T1000 (cell line): ENCODE data around the gene SHROOM3.

Experiments used
- DNase-seq: peaks from one replicate; lab custom pipeline; 2025; ENCODE audit warnings: mixed read lengths; lab: John Stamatoyannopoulos, UW

Gene SHROOM3

DNA sequence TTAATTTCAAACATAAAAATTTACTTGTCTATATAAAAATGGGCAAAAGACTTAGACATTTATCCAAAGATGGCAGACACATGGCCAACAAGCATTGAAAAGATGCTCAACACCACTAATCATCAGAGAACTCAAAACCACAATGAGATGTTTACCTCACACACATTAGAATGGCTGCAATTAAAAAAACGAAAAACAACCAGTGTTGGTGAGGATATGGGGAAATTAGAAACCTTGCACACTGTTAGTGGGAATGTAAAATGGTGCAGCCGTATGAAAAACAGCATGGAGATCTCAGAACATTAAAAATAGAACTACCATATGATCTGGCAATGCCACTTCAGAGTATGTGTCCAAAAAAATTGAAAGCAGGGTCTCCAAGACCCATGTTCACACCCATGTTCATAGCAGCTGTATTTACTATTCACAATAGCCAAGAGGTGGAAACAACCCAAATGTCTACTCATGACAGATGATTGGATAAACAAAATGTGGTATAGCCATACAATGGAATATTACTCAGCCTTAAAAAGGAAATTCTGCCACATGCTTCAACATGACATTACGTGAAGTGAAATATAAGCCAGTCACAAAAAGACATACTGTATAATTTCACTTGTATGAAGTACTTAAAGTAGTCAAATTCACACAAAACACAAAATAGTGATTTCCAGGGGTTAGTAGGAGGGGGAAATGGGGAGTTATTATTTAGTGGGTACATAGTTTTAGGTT lies 316.7 kb downstream of the SHROOM3 start:
- DNase-seq: no peak

DNA sequence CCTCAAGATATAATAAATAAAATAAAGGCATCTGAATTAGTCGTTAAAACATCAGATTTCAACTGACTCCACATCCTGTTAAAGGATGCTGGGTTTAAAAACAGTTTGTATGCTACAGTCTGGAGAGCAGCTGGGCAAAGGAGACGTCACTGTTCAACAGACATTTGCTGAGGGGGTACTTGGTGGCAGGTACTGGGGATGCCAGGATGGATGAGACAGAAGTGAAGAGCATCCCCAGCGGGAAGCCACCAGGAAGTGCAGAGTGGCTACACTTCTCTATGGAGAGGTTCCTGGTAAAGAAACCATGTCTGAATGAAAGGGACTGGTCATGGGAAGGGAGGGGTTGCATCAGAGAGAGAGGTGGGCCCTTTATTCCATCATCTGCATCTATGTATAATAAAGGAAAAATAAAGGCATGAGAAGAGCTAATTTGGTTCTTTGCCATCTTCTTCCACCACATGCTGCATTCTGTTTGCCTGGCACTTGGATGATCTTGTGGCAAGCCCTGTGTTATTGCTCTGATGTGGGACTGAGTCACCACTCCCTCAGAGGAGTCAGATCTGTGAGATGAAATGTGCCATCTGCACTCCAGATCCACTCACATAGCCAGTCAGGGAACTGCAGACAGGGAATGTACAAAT lies 318.0 kb downstream of the SHROOM3 start:
- DNase-seq: peak; percentile 44

DNA sequence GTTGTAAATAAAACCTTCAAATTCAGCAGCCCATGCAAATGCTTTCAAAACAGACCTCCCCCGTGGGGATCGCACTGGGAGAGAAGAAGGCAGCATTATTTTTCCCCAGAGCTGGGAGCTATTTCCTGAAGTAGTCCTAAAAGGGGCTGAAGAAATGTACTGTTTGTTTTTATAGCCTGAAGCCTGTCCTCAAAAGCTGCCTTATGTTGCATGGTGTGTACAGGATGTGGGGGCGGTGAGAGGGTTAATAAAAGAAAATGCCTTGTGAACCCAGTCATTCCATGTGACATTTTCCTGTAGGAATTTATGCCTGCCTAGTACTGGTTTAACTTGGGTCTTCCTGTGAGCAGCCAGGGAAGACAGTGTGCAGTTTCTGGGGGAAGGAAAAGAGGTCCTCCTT lies 318.8 kb downstream of the SHROOM3 start:
- DNase-seq: no peak

DNA sequence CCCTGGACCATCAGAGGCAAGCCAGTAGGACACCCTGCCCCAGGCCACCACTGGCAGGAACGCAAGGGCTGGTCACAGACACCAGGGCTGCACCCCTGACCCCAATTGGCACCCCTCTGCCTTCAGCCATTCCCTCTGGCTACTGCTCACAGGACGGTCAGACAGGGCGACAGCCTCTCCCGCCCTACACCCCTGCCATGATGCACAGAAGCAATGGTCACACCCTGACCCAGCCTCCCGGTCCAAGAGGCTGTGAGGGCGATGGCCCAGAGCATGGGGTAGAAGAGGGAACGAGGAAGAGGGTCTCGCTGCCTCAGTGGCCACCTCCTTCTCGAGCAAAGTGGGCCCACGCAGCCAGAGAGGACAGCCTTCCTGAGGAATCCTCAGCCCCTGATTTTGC lies 319.4 kb downstream of the SHROOM3 start:
- DNase-seq: no peak

DNA sequence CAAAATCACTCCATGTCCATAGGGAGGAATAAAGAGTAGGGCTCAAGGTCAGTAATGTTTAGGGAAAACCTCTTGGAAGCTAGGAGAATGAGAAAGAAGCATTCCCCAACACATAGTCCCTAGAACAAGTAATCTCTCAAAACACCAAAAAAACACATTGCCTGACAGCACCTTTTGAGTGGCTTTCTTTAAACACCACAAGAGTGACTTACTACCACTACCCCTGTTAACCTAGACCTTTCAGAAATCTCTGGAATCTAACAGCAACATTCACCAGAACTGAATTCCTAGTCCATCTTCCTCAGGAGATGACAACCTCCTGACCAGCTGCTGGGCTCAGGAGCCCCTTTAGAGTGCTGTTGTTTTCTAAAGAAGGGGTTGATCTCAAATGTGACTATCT lies 320.7 kb downstream of the SHROOM3 start:
- DNase-seq: no peak

DNA sequence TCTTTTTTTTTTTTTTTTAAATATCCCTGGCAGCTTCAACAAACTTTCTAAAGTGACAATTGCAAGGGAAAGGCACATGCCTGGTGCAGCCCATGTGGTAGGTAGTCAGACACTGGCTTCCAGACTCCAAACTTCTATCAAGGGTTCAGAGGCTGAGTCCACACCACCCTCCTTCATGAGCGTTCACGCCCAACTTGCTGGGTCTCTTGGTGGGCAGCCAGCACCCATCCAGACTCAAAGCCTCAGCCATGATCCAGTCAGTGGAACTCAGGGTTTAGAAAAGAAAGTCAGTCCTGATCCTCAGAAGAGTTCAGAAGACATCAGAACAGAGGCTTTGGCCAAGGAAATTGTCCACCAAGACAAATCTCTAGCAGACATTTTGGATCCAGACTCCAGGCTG lies 321.4 kb downstream of the SHROOM3 start:
- DNase-seq: no peak

DNA sequence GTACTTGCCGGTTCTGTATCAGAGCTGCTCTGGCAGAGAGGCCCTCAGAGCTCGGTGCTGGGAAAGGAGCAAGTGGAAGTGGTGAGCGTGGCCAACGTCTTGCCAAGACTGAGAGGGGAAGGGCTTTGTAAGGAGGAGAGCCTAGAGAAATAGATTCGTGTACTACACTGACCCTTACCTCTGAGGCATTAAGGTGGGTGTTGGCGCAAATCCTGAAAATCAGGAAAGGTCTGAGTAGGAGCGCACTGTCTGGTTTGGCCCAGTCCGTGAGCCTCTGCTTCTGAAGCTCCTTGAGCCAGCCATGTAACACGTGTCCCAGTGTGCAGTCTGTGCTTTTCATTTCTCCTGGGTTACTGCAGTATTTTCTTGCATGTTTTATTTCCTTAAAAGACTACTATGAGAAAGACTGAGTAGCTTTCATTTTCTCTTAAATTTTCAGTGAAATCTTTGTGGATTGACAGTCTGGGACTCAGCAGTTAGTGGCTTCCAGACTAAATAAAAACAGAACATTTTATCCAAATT lies 322.4 kb downstream of the SHROOM3 start:
- no peak for DNase-seq

DNA sequence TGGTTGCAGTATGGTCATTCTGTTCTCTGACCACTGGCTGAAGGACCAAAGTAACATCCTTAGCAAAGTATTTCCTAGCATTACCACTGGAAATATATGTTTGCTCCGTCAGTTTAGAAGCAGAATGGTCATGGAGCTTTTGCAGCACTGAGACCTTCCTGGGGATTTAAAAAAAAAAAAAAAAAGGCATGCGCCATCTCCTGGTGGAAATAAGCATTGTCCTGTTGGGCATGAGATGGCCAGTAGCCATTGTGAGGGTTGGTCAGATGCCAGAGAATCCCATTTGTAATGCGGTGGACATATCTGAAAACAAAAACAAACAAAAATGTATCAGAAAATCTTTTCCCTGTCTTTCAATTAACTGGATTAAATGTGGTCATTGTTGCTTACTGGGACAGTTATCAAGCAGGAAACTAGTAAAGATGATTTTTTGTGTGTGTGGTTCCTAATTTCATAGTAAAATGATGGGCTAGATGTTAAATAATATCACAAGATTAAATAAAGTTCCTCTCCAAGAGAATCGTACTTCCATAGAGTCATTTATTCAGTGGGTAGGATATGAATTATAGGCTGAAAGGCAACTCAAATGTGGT lies 323.4 kb downstream of the SHROOM3 start:
- DNase-seq: peak; percentile 18

DNA sequence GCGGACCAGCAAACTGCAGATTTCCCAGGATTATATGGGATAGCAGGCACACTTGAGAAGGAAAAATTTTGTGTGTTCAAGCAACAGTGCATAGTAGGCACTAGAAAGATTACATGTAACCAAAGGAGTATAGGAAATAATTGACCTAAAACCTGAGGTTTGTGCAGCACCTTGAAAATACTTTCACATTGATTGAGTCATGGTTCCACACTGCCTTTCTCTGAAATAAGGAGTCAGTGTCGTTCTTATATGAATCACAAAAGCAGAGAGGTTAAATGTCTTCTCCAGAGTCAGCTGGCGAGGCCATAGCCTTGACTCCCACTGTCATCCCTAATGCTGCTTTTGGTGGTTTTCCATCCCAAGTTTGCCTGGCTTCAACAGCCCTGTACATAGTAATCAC lies 324.0 kb downstream of the SHROOM3 start:
- DNase-seq: no peak

DNA sequence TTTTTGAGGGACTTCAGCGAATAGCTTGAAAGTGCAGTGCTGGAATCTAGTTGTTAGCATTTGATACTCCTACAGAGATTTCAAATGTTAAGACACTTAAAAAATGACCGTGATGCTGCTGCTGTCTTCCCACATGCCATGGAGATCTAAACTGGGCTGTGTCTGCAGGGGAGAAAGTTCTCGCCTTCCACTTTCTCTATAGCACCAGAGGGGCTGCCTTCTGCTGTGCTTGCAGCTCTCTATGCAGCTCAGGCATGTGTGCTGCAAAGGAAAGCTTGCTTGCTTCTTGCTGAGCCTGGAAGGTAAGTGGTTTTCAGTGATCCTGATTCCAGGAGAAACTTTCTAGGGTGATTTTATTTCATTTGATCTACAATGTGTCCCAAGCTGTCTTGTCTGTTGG lies 325.2 kb downstream of the SHROOM3 start:
- DNase-seq: no peak

DNA sequence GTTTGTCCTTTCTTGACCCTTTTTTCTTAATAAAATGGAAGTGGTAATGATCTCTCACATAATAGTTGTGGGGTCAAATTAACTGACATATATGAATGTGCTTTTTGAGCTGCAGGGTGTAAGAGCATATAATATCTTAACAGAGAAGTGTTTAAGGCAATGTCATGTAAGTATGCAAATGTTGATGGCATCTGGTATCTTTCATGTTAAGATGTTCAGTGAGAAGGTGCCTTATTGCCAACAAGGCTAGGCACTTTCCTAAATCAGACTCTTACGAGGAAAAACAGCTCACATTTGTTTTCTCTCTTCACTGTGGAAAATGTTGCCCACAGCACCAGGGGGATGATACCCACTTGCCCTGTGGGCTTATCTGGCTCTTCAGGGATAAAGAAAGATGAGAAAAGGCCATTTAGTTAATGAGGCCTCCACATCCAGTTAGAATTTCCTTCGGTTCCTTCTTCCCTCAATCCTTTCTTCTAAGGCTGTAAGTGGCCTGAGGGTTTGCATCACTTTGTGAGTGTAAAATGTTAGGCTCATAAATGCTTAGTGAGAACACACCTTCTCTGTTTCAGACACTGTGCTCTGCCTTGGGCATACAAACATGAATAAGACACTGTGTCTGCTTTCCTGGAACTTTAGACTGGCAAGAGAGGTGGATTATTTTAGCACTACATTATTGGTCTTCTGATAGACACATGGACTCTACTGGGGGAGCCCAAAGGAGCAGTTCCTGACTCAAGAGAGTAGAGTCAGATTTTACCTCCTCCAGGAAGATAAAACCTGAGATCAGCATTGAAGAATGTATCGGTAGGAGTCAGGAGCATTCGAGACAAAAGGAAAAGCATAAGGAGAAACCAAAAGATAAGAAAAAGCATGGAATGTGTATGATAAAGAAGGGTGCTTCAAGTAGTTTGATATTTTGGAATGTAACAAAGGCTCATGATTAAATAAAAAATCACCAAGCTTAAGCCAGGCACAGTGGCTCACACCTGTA lies 327.4 kb downstream of the SHROOM3 start:
- DNase-seq: no peak

DNA sequence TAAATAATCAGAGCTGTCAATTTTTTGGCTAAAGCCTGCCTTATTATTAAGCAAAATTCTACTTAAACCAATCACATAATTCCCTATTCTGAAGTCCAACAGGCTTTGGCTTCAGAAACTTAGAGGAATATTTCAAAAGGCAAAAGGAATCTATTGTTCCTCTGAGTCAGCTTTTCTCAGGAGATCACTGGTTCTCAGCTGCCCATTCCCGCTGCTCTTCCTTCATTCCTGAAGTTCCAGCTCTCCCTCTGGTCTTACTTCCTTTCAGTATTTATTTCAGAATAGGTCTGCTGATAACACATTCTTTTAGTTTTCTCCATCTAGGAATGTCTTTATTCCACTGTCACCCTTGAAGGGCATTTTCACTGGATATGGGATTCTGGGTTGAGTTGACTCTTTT lies 329.2 kb downstream of the SHROOM3 start:
- DNase-seq: no peak

DNA sequence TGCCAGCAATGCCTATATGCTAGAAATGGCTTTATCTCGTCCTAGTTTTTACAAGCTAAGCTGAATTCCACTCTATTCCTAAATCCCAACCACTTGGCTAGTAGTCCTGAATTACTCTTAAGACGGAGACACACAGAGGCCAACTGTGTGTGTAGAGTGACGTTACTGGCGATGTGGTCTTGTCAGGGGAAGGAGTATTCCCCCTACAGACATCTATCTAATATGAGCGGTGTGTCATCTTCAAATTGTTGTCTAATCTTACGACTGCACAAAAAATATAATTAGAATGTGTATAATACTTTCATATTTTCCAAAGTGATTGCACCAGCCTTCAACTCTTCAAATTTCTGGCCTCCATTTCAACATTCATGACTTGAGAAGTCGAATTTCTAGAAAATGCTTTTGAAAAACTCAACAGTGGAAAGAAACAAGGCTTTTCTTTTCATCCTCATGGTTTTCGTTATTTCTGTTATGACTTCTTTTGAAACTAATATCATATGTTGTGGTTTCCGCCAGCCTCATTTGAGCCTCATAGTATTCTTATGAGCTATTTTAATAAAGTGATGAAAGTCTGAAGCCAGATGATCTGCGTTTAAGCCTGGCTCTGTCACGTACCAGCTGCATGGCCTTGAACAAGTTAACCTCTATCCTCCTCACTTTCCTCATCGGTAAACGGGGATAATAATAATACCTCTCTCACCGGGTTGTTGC lies 330.6 kb downstream of the SHROOM3 start:
- no peak for DNase-seq

DNA sequence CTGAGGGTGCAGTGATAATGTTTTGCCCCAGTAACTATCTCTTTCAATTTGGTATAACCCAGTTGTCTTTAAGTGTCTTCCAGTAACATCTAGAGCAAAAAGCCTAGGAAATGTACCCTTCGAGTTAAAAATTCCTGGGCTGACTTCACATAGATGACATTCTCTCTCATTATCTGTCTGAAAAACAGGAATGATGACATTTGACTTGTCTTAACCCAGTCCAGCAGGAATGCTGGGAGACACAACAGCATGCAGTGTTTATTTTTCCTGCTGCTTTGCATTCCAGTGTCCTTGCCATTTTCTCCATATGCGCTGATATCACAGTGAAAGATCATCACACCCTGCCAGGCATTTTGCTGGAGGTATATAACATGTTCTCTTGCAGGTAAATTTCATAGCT lies 333.0 kb downstream of the SHROOM3 start:
- DNase-seq: no peak

DNA sequence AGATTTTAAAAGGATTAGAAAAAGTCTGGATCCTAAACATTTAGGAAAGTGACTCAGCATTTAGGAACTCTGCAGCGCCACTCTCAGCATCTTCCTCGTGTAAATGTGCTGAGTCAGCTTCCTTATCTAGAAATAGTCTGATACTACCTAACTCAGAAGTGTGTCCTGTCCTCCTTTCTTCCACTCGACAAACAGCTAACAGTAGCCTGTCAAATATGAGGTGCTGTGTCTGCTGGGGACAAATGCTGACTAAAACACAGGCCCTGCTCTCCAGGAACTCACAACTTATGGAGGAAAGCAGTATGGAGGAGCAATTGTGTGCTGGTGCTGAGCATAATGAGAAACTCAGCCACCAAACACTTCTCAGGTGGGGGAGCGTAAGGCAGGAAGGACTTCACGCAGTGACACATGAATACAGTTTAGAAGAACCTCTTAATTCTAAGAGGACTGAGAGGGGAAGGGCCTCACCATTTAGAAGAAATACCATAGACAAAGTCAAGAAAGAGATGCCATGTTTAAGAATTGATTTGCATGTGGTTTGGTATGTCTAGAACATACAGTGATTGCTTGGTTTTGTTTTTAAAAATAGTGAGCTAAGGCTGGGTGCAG lies 337.6 kb downstream of the SHROOM3 start:
- DNase-seq: no peak

DNA sequence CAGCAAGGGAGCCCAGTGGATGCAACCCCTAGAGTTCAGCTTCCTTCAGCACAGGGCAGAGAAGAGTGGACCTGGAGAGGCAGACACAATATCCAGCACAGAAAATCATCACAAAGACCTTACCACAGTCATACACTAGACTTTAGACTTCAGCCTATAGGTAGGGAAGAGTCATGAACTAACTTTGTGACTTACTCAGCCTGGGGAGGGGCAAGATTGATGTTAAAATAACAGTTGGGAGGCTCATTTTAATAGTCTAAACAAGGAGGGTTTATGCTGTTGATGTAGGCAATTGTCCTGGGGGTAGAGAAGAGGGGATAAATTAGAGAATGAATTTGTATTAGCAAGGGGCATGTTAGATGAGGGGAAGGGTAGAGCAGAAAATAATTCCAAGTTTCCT lies 338.7 kb downstream of the SHROOM3 start:
- no peak for DNase-seq

DNA sequence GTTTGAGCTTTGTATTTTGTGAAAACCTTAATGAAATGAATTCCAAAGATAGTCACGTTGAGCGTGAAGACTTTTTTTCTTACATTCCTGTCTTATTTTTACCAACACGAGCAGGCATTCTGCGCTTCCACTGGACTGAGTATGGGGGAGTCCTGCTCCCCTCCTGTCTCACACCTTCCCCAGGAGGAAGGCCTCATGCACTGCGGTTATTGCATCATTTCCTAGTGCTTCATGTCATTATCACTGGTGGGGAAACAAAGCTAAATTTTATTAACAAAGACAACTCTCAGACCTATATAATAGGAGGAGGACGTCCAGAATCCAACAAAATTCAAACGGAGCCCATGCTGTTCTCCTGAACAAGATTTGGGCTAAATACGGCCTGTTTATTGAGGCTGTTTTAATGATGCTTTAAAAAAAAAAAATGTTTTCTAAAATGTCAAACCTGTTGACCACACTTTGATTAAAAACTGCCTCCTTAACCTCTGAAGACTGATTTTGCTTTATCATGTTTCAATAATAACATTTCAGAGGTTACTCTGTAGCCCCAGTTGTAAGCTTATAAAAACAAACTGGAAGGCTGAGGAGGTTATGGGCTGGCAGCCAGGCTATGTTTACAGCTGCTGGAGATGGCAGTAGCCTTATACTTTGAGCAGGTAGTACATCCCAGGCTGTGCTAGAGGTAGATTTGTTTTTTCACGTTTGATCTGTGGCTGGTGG lies 344.9 kb downstream of the SHROOM3 start:
- DNase-seq: no peak

DNA sequence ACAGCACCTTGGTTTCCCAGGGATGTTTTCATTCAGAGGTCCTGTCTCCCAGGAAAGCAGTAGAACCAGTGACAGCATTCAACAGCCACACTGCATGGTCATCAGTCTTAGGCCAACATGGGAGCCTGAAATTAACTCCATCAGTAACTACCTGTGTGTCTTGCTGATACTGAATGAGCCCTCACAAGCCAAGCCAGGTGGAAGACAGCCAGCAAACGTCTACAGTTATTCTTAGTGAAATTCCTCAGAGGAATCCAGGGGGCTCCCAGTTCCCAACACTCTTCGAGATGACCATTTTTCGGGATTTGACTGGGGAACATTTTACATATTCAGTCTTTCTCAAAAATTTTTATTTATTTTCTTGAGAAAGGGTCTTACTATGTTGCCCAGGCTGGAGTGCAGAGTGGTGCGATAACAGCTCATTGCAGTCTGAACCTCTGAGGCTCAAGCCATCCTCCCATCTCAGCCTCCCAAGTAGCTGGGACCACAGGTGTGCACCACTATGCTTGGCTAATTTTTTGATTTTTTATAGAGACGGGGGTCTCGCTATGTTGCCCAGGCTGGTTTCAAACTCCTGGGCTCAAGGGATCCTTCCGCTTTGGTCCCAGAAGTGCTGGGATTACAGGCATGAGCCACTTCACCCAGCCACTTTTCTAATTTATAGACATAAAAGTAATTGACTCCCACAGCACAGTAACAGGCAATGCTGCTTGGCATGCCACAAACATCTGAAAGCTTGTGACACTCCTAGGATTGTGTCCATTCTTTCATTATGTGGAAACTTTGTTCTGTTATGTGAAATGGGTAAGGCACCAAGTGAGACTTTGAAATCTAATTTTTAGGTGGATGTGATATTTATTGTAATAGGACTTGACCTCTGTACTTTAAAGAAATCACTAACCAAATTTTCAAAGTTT lies 346.0 kb downstream of the SHROOM3 start:
- DNase-seq: no peak
